Subcutaneous abdominal adipose tissue (tissue), 5 donors: Measurements from ENCODE around the gene DENND1A.

Experiments used
- H3K27ac ChIP-seq: one replicate; pipeline ENCODE4 v1.7.0; 2013; ENCODE audit warnings: low read depth, mild to moderate bottlenecking, inconsistent platforms, low read length, moderate library complexity
- H3K27me3 ChIP-seq, 5 donors: one replicate each; pipeline ENCODE4 v1.7.0; 2013; ENCODE audit warnings: low read length in 5 of 5, inconsistent platforms in 1 of 5; ENCODE audit not compliant: control insufficient read depth in 5 of 5, insufficient read depth in 4 of 5
- H3K36me3 ChIP-seq, 5 donors: one replicate each; pipeline ENCODE4 v1.7.0; 2013; ENCODE audit warnings: low read length in 5 of 5; ENCODE audit not compliant: control insufficient read depth in 5 of 5, insufficient read depth in 5 of 5
- H3K4me1 ChIP-seq, 5 donors: one replicate each; pipeline ENCODE4 v1.7.0; 2013; ENCODE audit warnings: low read length in 5 of 5, mild to moderate bottlenecking in 3 of 5, moderate library complexity in 1 of 5; ENCODE audit not compliant: control insufficient read depth in 5 of 5, insufficient read depth in 5 of 5
- H3K4me3 ChIP-seq, 5 donors: one replicate each; pipeline ENCODE4 v1.7.0; 2013; ENCODE audit warnings: low read length in 5 of 5, low read depth in 1 of 5
- H3K9ac ChIP-seq, 5 donors: one replicate each; pipeline ENCODE4 v1.7.0; 2013; ENCODE audit warnings: low read length in 5 of 5, mild to moderate bottlenecking in 4 of 5, moderate library complexity in 3 of 5
- H3K9me3 ChIP-seq, 5 donors: one replicate each; pipeline ENCODE4 v1.7.0; 2013; ENCODE audit warnings: low read length in 5 of 5; ENCODE audit not compliant: control insufficient read depth in 5 of 5
- donor health status: healthy.
- donor health status: healthy.
- donor health status: healthy.
- donor health status: healthy.
- donor health status: healthy.

DENND1A gene

GRCh38 chr9:123550797-123551196 is 379.1 kb downstream of the DENND1A start:
- Histone ChIP-seq H3K27ac (no peak overlapping the region), H3K9ac (no peak overlapping the region), H3K27me3 (no peaks in the 10 kb centered on the region), H3K4me1 (peaks cover 0 to 4% (median 0%) of the 10 kb centered on the region in 5 donors), H3K9me3 (no peaks in the 10 kb centered on the region), H3K4me3 (no peak overlapping the region), H3K36me3 (peaks cover under 1 to 16% (median 3%) of the 10 kb centered on the region in 5 donors)

GRCh38 chr9:123550012-123550411 is 379.9 kb downstream of the DENND1A start:
- Histone ChIP-seq H3K27me3 (no peaks in the 10 kb centered on the region), H3K4me3 (no peak overlapping the region), H3K36me3 (peaks cover 0 to 9% (median 3%) of the 10 kb centered on the region in 5 donors), H3K9me3 (no peaks in the 10 kb centered on the region), H3K4me1 (peaks cover 0 to 4% (median 0%) of the 10 kb centered on the region in 5 donors), H3K9ac (no peak overlapping the region), H3K27ac (no peak overlapping the region)

- peaks cover 0 to 4% (median 0%) of the 10 kb centered on the region in 5 donors for H3K4me1 ChIP-seq
- no peaks in the 10 kb centered on the region for H3K9me3 ChIP-seq
- peaks cover 0 to 5% (median 3%) of the 10 kb centered on the region in 5 donors for H3K36me3 ChIP-seq
- H3K9ac ChIP-seq: no peak overlapping the region
- H3K4me3 ChIP-seq: no peak overlapping the region
- no peak overlapping the region for H3K27ac ChIP-seq
- no peaks in the 10 kb centered on the region for H3K27me3 ChIP-seq
These were observed 381.0 kb downstream of the DENND1A start for GRCh38 chr9:123548741-123549545.

- H3K4me3 ChIP-seq: no peak overlapping the region
- no peaks in the 10 kb centered on the region for H3K27me3 ChIP-seq
- no peak overlapping the region for H3K9ac ChIP-seq
- peaks cover 0 to 5% (median under 1%) of the 10 kb centered on the region in 5 donors for H3K36me3 ChIP-seq
- H3K27ac ChIP-seq: no peak overlapping the region
- H3K9me3 ChIP-seq: no peaks in the 10 kb centered on the region
- peaks cover 0 to 8% (median 0%) of the 10 kb centered on the region in 5 donors for H3K4me1 ChIP-seq
These were observed 385.7 kb downstream of the DENND1A start for GRCh38 chr9:123544007-123544827.

GRCh38 chr9:123543492-123543891 is 386.4 kb downstream of the DENND1A start:
- no peak overlapping the region for H3K9ac ChIP-seq
- H3K27ac ChIP-seq: no peak overlapping the region
- H3K36me3 ChIP-seq: peaks cover 0 to 2% (median 0%) of the 10 kb centered on the region in 5 donors
- peaks cover 0 to 4% (median 0%) of the 10 kb centered on the region in 5 donors for H3K4me1 ChIP-seq
- H3K9me3 ChIP-seq: no peaks in the 10 kb centered on the region
- H3K4me3 ChIP-seq: no peak overlapping the region
- H3K27me3 ChIP-seq: no peaks in the 10 kb centered on the region

GRCh38 chr9:123542435-123543225 is 387.3 kb downstream of the DENND1A start:
- no peak overlapping the region for H3K9ac ChIP-seq
- no peaks in the 10 kb centered on the region for H3K9me3 ChIP-seq

GRCh38 chr9:123541411-123541810 is 388.5 kb downstream of the DENND1A start:
- Histone ChIP-seq H3K4me1 (peaks cover 0 to 4% (median 0%) of the 10 kb centered on the region in 5 donors), H3K9me3 (no peaks in the 10 kb centered on the region), H3K27ac (no peak overlapping the region)

More at GRCh38 chr9:123542435-123543225, 387.3 kb downstream of the DENND1A start:
- peaks cover 0 to 4% (median 0%) of the 10 kb centered on the region in 5 donors for H3K4me1 ChIP-seq
- H3K4me3 ChIP-seq: no peak overlapping the region
- H3K27me3 ChIP-seq: no peaks in the 10 kb centered on the region
- H3K27ac ChIP-seq: no peak overlapping the region
- H3K36me3 ChIP-seq: no peaks in the 10 kb centered on the region

GRCh38 chr9:123540457-123540856 is 389.5 kb downstream of the DENND1A start:
- H3K9me3 ChIP-seq: no peaks in the 10 kb centered on the region
- H3K27ac ChIP-seq: no peak overlapping the region
- H3K4me3 ChIP-seq: no peak overlapping the region
- H3K9ac ChIP-seq: no peak overlapping the region
- H3K27me3 ChIP-seq: no peaks in the 10 kb centered on the region
- peaks cover 0 to 4% (median 0%) of the 10 kb centered on the region in 5 donors for H3K4me1 ChIP-seq
- H3K36me3 ChIP-seq: no peaks in the 10 kb centered on the region

More at GRCh38 chr9:123541411-123541810, 388.5 kb downstream of the DENND1A start:
- H3K9ac ChIP-seq: no peak overlapping the region
- no peaks in the 10 kb centered on the region for H3K27me3 ChIP-seq
- no peak overlapping the region for H3K4me3 ChIP-seq
- no peaks in the 10 kb centered on the region for H3K36me3 ChIP-seq

GRCh38 chr9:123537809-123538208 is 392.1 kb downstream of the DENND1A start:
- Histone ChIP-seq H3K9me3 (no peaks in the 10 kb centered on the region), H3K27me3 (no peaks in the 10 kb centered on the region), H3K27ac (no peak overlapping the region), H3K4me1 (peaks cover 0 to 4% (median 0%) of the 10 kb centered on the region in 5 donors), H3K4me3 (no peak overlapping the region), H3K9ac (no peak overlapping the region), H3K36me3 (peaks cover 0 to 4% (median 0%) of the 10 kb centered on the region in 5 donors)
